Renal cortex interstitium (tissue), 11 donors: ENCODE results near the gene EPS8L2. TPM values are rescaled to one million over a fixed set of nuclear protein-coding genes. Genes with fewer than 3 reads are reported as not detected.

Source experiments
- DNase-seq, 11 donors: peaks; one replicate each; pipeline ENCODE4 v3.0.0-alpha.2; 2013; ENCODE audit warnings: low read depth in 9 of 11, low spot score in 4 of 11; ENCODE audit errors: extremely low read depth in 1 of 11
- polyA plus RNA-seq, 3 donors: library from polyadenylated mRNA; unstranded; fragments of 120-200 nt; gene quantifications; one replicate each; pipeline ENCODE4 v1.2.1, GENCODE V29; 2013; ENCODE audit not compliant: insufficient read length in 3 of 3

EPS8L2 gene
- polyA plus RNA-seq, 3 donors: 103 to 181 (median 129) TPM

DNA sequence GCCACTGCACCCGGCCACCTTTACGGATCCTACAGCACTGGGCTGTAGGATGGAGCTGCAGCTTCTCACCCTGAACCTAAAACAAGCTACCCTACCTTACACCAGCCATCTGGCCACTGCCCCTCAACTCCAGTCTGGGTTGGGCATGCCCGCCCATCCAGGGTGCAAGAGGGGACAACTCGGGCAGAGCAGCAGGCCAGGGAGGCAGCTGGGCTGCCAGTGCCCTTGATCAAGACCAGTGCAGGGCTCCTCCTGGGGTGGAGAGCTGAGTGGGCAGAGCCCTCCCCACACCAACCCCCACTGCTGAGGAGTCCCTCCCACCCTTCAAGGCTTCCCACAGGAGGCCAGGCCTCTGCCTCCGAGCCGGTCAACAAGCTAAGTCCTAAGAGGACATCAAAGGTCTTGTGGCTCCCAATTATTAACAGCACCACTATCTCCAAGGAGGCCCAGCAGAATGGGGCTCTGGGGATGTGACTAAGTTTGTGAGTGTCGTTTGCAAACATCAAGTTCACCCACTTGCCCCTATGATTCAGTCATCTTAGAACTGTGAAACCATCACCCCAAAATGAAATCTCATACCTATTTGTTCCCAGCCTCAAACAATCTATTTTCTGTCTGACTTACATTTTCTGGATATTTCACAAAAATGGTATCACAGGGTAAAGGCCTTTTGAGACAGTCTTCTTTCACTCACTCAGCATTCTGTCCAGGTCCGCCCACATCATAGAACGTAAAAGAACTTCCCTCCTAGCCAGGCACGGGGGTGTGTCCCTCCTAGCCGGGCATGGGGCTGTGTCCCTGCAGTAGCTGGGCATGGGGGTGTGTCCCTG, 60.3 kb downstream of the EPS8L2 start:
- no peak for DNase-seq

DNA sequence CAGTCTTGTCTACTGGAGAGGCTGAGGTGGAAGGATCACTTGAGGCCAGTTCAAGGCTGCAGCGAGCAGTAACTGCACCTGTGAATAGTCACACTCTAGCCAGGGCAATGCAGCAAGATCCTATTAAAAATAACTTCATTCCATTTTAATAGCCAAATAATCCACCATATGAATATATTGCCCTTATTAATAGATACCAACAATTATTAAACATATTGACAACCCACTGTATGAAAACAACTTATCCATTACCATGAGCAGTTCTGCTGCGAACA, 60.8 kb downstream of the EPS8L2 start:
- DNase-seq: no peak

DNA sequence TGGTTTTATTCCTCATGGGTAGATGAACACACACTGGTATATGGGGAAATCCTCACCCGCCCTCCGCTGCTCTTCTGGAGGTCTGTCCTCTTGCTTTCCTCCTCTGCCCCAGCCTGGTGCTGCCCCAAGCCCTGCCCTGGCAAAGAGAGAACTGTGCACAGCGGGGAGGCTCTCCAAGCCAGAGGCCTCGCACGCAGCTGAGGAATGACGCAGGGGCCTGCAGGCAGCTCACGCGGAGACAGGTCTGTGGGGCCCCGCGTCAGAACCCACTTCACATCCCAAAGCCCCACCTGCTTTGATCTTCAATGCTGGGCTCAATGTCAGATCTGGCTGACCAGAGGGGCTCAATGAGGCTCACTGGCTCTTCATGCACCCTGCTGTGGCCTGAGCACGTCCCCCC, 61.2 kb downstream of the EPS8L2 start:
- DNase-seq: no peak

DNA sequence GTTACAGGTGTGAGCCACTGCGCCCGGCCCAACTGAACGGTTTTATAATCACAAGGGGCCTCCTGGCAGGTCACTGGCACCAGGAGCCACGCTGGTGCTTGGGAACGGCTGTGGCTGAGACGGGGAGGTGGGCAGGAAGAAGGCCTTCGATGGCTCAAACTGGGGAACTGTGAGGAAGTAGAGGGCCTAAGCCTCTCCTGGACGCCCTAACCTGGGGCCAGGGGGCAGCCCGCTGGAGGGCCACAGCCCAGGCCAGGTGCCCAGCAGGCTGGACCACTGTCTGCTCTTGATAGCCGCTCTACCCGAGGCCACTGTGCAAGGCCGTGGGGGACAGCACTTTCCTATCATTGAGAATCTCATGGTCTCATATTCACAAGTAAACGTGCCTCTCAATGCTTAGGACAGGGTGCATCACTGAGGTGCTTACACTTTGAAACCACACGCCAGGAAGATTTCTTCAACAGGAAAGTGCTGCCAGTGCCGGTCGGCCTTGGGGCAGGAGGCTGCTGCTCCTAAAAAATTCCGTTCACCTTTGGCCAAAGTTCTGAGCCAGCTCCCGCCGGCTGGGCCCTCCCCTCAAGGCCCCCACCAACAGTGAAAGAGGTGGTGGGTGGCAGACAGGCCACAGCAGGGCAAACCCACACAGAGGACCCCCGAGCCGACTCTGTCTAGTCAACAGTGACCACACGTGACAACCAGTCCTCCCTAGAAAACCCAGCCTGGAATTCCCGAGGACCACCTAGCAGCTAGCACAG, 64.0 kb downstream of the EPS8L2 start:
- no peak for DNase-seq

DNA sequence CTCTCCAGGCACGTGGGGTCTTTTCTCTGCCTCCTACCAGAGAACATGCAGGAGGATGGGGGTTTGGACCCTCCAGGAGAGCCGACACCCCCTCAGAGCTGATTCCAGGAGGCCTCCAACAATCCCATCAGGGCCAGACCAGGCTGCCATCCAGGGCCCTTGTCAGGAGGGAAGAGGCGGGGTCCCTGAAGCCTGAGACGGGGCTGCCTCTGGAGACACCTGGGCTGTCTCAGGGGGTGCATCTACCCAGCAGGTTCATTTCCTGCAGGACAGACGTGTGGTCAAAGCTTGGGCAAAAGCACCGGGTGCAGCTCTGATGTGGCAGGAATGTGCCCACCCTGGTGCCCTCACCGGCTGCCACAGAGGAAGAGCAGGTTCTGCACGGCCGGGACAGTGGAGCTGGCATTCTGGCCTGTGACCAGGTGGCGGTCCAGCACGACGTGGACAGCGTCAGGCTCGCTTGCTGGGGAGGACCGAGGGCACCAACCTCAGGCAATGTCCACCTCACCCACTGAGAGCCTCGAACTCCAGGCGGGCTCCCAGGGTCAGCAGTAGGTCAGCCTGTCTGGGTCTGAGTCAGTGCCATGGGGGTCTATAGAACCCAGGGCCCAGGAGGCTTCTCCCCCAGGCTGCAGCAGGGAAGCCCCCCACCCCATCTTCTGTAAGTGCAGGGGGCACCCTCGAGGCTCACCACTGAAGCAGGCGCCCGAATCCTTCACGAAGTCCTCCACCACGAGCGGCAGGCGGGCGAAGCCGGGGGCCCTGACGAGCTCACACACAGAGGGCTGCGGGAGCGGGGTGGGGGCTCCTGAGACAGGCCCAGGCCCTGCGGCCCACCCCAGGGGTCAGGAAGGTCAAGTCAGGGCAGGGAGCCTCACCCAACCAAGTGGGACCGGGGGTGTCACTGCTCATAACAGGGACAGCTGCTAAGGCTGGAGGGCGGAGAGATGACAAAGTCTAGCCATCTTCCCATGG, 64.9 kb downstream of the EPS8L2 start:
- no peak for DNase-seq

DNA sequence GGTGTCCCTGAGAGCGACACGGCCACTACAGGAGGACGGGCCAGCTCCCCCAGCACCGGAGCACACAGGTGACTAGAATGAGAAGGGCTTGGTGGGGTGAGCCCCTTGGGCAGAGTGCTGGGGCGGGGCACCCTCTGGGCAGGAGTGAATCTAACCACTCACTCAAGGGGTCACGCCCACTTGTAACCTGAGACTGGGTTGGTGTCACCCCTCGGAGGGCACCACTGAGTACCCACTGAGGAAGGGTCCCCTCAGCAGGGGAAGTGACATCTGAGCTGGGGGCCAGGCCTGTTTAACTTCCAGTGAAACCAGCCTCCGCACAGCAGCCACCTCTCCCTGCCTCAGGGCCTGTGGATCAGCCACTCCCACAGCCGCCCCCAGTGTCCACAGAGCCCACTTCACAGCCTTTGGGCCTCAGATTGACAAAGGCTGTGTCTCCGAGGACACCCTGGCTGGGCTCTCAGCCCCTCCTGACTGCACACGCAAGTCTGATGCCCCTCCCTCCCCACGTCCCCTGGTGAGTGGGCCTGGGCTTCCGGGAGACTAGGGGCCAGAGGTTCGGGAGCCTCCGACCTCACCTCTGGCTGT, 65.7 kb downstream of the EPS8L2 start:
- no peak for DNase-seq

DNA sequence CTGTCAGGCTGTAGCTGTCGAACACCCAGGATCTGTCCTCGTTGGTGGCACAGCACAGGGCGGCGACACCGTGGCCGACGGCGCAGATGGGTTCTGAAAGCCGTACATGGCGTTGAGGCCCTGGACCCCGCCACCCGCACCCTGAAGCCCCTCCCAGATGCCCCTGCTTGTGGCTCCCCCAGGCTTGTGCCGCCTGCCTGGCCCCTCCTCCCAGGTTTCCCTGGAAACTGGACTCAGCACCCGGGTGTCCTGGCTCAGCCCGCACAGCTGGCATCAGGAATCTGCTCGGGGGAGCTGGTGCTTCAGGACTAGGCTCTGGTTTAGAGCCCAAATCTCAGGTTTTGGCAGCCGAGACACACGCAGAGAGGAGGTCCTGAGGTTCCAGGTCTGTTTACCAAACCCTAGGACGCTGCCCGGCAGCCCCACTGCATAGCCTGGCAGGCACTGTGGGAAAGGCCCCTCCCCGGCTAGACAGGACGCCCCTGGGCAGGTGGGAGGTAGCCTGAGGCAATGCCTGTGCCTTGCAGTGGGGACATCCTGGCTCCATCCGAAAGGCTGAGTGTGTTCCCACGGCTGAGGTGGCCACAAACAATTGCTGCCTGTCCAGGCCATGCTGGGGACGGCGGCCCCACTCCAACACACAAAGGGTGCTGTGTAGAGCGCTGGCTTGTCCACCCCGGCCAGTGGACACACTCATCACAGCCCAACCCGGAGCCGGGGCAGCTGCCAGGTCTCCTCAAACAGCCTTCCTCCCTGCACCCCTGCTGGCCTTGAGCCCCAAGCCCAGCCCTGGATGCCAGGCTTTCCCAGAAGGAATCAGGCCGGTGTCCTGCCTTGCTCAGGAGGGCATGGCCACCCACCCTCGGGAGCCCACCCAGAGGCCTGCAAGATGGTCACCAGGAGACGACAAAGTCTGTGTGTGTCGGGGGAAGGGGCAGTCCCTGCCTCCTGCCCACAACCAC, 66.7 kb downstream of the EPS8L2 start:
- no peak for DNase-seq

DNA sequence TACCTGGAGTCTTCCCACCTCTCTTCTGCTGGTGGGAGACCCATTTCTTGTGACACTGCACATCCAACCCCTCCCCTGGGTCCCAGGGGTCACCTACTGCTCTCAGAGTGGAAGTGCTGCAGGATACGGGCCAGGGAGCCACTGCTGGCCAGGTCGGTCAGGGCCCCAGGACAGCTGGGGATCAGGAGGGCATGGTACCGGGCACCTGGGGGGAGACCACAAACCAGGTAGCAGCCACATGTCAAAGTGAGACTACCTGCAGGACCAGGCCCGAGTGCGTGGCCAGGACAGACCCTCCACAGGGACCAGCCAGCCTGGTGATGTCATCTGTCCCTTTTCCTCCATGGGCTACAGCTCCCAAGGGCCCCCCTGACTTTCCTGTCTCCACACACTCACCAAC, 67.4 kb downstream of the EPS8L2 start:
- DNase-seq: no peak

DNA sequence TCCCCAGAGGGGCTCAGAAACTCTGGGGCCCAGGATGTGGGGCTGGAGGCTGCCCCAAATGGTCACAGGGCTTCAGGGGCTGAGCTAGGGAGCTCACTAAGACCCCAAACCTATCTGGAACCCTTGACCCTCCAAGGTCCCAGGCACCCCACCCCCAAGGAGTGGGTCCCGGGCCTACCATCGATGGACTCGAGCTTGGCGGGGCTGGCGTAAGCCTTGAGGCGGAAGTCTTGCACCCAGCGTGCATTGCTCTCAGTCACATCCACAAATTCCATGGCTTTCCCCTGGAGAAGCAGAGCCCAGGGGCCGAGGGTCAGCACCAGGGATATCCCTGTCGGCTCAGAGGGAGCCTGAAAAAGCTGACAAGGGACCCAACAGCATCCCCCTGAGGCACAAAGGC, 67.8 kb downstream of the EPS8L2 start:
- DNase-seq: no peak

DNA sequence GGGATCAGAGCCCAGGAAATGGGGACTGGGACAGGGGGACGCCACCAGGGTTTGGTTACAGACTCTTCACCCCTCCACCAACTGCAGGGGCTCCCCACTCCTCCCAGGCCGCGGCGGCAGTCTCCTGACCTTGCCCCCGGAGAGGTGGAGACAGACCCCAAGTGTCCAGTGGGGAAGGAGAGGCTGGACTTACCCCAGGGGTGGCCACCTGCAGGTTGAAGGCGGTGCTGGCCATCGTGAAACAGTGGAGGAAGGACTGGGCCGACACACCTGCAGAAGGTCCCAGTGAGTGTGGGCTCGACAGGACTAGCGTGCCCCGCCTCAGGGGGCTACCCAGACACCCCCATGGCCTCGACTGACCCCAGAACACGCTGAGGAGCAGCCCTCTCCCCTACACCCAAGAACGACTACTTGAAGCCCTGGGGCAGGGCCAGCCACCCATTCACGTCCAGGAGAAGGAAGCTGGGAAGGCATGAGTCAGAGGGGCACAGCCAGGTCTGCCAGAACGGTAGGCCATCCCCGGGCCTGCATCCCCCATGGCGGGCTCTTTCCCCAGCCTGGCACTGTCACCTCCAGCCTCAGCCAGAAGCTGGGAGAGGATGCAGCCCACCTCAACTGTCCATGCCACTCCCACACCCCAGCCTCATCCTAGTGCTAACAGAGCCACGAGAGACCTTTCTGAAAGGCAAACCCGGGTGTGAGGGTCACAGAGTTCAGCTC, 69.0 kb downstream of the EPS8L2 start:
- no peak for DNase-seq

DNA sequence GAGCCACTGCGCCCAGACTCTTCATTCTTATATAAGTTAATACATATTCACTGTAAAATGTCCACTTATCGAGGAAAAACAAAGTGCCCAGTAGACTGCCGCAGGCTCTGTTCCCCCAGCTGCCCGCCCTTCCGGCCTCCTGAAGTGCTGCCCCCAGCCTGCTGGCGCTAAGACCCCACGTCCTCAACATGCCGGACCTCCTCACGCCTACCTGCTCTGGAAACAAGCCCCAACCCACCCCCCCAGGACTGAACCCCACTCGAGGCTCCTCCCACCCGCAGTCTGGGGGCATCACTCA, 70.2 kb downstream of the EPS8L2 start:
- DNase-seq: no peak

DNA sequence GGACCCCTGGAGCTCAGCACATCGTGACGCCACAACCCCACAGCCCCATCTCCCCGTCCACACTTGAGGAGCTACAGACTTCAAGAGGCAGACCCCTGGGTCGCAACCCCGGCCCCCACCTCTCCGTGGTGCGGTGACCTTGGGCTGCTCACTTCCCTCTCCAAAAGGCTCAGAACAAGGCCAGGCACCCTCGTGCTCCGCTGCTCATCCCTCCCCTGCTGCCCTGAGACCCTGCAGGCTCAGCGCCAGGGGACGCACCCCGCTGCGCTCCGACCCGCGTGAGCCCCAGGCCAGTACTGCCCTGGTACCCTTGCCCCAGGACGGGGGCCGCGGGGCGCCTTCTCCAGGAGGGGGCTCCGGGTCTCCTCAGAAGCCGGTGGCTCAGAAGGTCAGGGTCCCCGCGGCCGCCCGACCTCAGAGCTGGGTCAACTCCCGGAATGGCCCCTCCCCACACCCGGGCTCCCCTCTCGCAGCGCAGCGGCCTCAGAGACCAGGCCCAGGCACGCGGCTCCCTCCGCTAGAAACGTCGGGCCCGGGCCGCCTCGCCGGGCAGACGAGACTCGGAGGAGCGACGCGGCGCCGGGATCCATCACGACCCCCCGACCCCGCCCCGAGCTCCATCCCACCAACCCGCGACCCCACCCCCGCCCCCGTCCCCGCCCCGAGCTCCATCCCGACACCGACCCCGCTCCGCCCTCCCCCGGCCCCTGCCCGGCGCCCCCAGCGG, 70.7 kb downstream of the EPS8L2 start:
- no peak for DNase-seq

Other genes starting within 250 kb of the EPS8L2 start
- gene RNH1, start 199.0 kb upstream of the EPS8L2 start, polyA plus RNA-seq: 10 to 100 TPM; 67.3 to 98.3 (median 98.2) TPM
- gene HRAS, start 170.7 kb upstream of the EPS8L2 start, polyA plus RNA-seq: 10 to 100 TPM; 39.3 to 52.1 (median 50.3) TPM
- gene LRRC56, start 168.7 kb upstream of the EPS8L2 start, polyA plus RNA-seq: 1 to 10 TPM; 2.9 to 6.0 (median 4.3) TPM
- gene LMNTD2, start 145.5 kb upstream of the EPS8L2 start, polyA plus RNA-seq: 1 to 10 TPM; 3.3 to 5.7 (median 4.9) TPM
- 10 to 100 TPM; 28.2 to 63.4 (median 54.4) TPM for gene RASSF7, start 145.3 kb upstream of the EPS8L2 start, polyA plus RNA-seq
- 10 to 100 TPM; 18.6 to 27.7 (median 27.0) TPM for gene PHRF1, start 129.8 kb upstream of the EPS8L2 start, polyA plus RNA-seq
- gene IRF7, start 90.3 kb upstream of the EPS8L2 start, polyA plus RNA-seq: 10 to 100 TPM in 2 of 3 donors, 1 to 10 TPM in 1; 6.4 to 12.8 (median 10.1) TPM
- 10 to 100 TPM; 40.3 to 65.3 (median 40.7) TPM for gene CDHR5, start 81.3 kb upstream of the EPS8L2 start, polyA plus RNA-seq
- 1 to 10 TPM in 2 of 3 donors, under 1 TPM in 1; 0.93 to 2.8 (median 2.0) TPM for gene SCT, start 79.0 kb upstream of the EPS8L2 start, polyA plus RNA-seq
- 1 to 10 TPM; 2.0 to 7.5 (median 4.0) TPM for gene DRD4, start 69.0 kb upstream of the EPS8L2 start, polyA plus RNA-seq
- gene DEAF1, start 11.0 kb upstream of the EPS8L2 start, polyA plus RNA-seq: 10 to 100 TPM; 44.0 to 58.7 (median 57.1) TPM
- 10 to 100 TPM; 40.4 to 66.1 (median 43.3) TPM for gene TMEM80, start 10.4 kb upstream of the EPS8L2 start, polyA plus RNA-seq
- gene TALDO1, start 41.2 kb downstream of the EPS8L2 start, polyA plus RNA-seq: 100 to 1,000 TPM; 115 to 135 (median 130) TPM
- gene GATD1, start 71.3 kb downstream of the EPS8L2 start, polyA plus RNA-seq: 100 to 1,000 TPM in 1 of 3 donors, 10 to 100 TPM in 2; 53.7 to 103 (median 88.2) TPM
- gene CEND1, start 83.9 kb downstream of the EPS8L2 start, polyA plus RNA-seq: under 1 TPM; 0.37 to 0.70 (median 0.67) TPM
- 10 to 100 TPM; 12.2 to 21.7 (median 18.9) TPM for gene SLC25A22, start 92.0 kb downstream of the EPS8L2 start, polyA plus RNA-seq
- 10 to 100 TPM in 1 of 3 donors, 1 to 10 TPM in 2; 6.3 to 13.4 (median 9.6) TPM for gene PIDD1, start 99.0 kb downstream of the EPS8L2 start, polyA plus RNA-seq
- gene RPLP2, start 103.7 kb downstream of the EPS8L2 start, polyA plus RNA-seq: 1,000 to 10,000 TPM in 2 of 3 donors, 100 to 1,000 TPM in 1; 848 to 1,190 (median 1,139) TPM
- 10 to 100 TPM; 42.6 to 85.5 (median 65.5) TPM for gene PNPLA2, start 112.7 kb downstream of the EPS8L2 start, polyA plus RNA-seq
- gene CRACR2B, start 121.7 kb downstream of the EPS8L2 start, polyA plus RNA-seq: 10 to 100 TPM; 10.3 to 19.4 (median 16.2) TPM
- 100 to 1,000 TPM; 140 to 214 (median 206) TPM for gene CD151, start 126.7 kb downstream of the EPS8L2 start, polyA plus RNA-seq
- gene POLR2L, start 136.3 kb downstream of the EPS8L2 start, polyA plus RNA-seq: 100 to 1,000 TPM in 2 of 3 donors, 10 to 100 TPM in 1; 85.4 to 128 (median 123) TPM
- 10 to 100 TPM; 58.3 to 81.2 (median 78.9) TPM for gene TSPAN4, start 136.6 kb downstream of the EPS8L2 start, polyA plus RNA-seq
- gene CHID1, start 204.6 kb downstream of the EPS8L2 start, polyA plus RNA-seq: 100 to 1,000 TPM in 2 of 3 donors, 10 to 100 TPM in 1; 100.0 to 125 (median 113) TPM
- 100 to 1,000 TPM; 105 to 133 (median 108) TPM for gene AP2A2, start 219.6 kb downstream of the EPS8L2 start, polyA plus RNA-seq